Activated gamma-delta T cell treated with Interleukin-2 at 50 U/mL for 16 hours (primary cell): ENCODE measurements around the gene TPSB2.
A peak's percentile ranks its signal among the peaks of the same experiment; 100 is the strongest.
"Not testable (repeated sequence)": the region's sequence is repeated elsewhere in the genome, so short reads cannot be mapped to it uniquely, and the experiment has no call there.

ENCODE experiments used
- DNase-seq: peaks from one replicate; pipeline ENCODE4 v3.0.0-alpha.2; 2020

TPSB2 gene

GRCh38 chr16:1240436-1240835 is 10.5 kb upstream of the TPSB2 start, which contains the start of gene TPSAB1:
Gene TPSAB1 (plus strand): TSS chr16:1240705. CDS start chr16:1240939, 234 bp downstream.
- DNase-seq: not testable (repeated sequence)

GRCh38 chr16:1239575-1239974 is 9.6 kb upstream of the TPSB2 start:
- not testable (repeated sequence) for DNase-seq

- DNase-seq: peak; percentile 0
These were observed 8.9 kb upstream of the TPSB2 start for GRCh38 chr16:1238909-1239308.

GRCh38 chr16:1237990-1238389 is 8.0 kb upstream of the TPSB2 start:
- DNase-seq: peak; percentile 2

GRCh38 chr16:1236659-1237058 is 6.7 kb upstream of the TPSB2 start:
- DNase-seq: not testable (repeated sequence)

- DNase-seq: not testable (repeated sequence)
These were observed 2.2 kb upstream of the TPSB2 start for GRCh38 chr16:1232049-1232748.

GRCh38 chr16:1231301-1231700 is 1.3 kb upstream of the TPSB2 start:
- peak; percentile 0 for DNase-seq

GRCh38 chr16:1230471-1231212 is 658 bp upstream of the TPSB2 start:
- DNase-seq: peak; percentile 1

GRCh38 chr16:1229476-1229875 is 508 bp downstream of the TPSB2 start:
- DNase-seq: not testable (repeated sequence)

GRCh38 chr16:1228227-1228626 is 1.8 kb downstream of the TPSB2 start:
- DNase-seq: not testable (repeated sequence)

- DNase-seq: not testable (repeated sequence)
These were observed 3.3 kb downstream of the TPSB2 start for GRCh38 chr16:1226692-1227091.

GRCh38 chr16:1225728-1226311 is 4.2 kb downstream of the TPSB2 start:
- DNase-seq: not testable (repeated sequence)

- no peak for DNase-seq
These were observed 4.9 kb downstream of the TPSB2 start, which contains the start of gene TPSG1 for GRCh38 chr16:1225051-1225451. Gene TPSG1 (minus strand): TSS chr16:1225268. CDS start chr16:1225252, 16 bp downstream.

- no peak for DNase-seq
These were observed 5.4 kb downstream of the TPSB2 start for GRCh38 chr16:1224558-1224957.

- no peak for DNase-seq
These were observed 6.4 kb downstream of the TPSB2 start for GRCh38 chr16:1223355-1224214.

GRCh38 chr16:1222553-1223354 is 7.2 kb downstream of the TPSB2 start:
- DNase-seq: no peak

GRCh38 chr16:1221628-1222552 is 8.1 kb downstream of the TPSB2 start:
- no peak for DNase-seq

- DNase-seq: no peak
These were observed 8.9 kb downstream of the TPSB2 start for GRCh38 chr16:1220841-1221627.

- DNase-seq: no peak
These were observed 9.8 kb downstream of the TPSB2 start for GRCh38 chr16:1220098-1220728.
